Glutamatergic neuron (in vitro differentiated cells): ENCODE data around the gene MINDY4. TPM values are rescaled to one million over a fixed set of nuclear protein-coding genes. Genes with fewer than 3 reads are reported as not detected.

Experiments used
- DNase-seq: peaks from one replicate; pipeline ENCODE4 v3.0.0; 2022
- H3K27ac Mint-ChIP-seq: one replicate; pipeline ENCODE4 v1.8.0; 2020; ENCODE audit warnings: mild to moderate bottlenecking, mixed read lengths, inconsistent platforms; ENCODE audit not compliant: unreplicated experiment
- H3K27me3 Mint-ChIP-seq: one replicate; pipeline ENCODE4 v1.8.0; 2020; ENCODE audit warnings: mild to moderate bottlenecking, moderate library complexity, mixed read lengths, inconsistent platforms; ENCODE audit not compliant: unreplicated experiment
- H3K36me3 Mint-ChIP-seq: one replicate; pipeline ENCODE4 v1.8.0; 2020; ENCODE audit warnings: mild to moderate bottlenecking, mixed read lengths, inconsistent platforms; ENCODE audit not compliant: unreplicated experiment
- H3K4me1 Mint-ChIP-seq: one replicate; pipeline ENCODE4 v1.8.0; 2020; ENCODE audit warnings: mild to moderate bottlenecking, low read depth, mixed read lengths, inconsistent platforms; ENCODE audit not compliant: unreplicated experiment
- H3K4me3 Mint-ChIP-seq: one replicate; pipeline ENCODE4 v1.8.0; 2020; ENCODE audit warnings: mild to moderate bottlenecking, mixed read lengths, inconsistent platforms; ENCODE audit not compliant: unreplicated experiment
- H3K9me3 Mint-ChIP-seq: one replicate; pipeline ENCODE4 v1.8.0; 2020; ENCODE audit warnings: mild to moderate bottlenecking, moderate library complexity, mixed read lengths, inconsistent platforms; ENCODE audit not compliant: unreplicated experiment
- CTCF ChIP-seq: fragments of 200-600 bp; sonication (generic); IDR thresholded peaks from one replicate; pipeline ENCODE4 v1.5.0; 2021; ENCODE audit not compliant: partially characterized antibody, unreplicated experiment
- total RNA-seq: library from RNA; stranded (reverse); fragmentation: NEBNext Ultra II Directional; extraction: Animal tissue kit (Norgen Biotek cat#: 25700); gene quantifications from one replicate; pipeline ENCODE4 v1.2.1, GENCODE V29; 2021; ENCODE audit not compliant: unreplicated experiment

The MINDY4 gene
- total RNA-seq, 1 donor from 2014 or later, result 2.3 TPM

GRCh38 chr7:30761214-30762156, 9.7 kb upstream of the MINDY4 start:
- no peaks in the 10 kb centered on the region for H3K36me3 Mint-ChIP-seq
- H3K4me3 Mint-ChIP-seq, result no peak overlapping the region
- TF ChIP-seq CTCF, result no peak
- H3K27ac Mint-ChIP-seq, result no peak overlapping the region
- no peak for DNase-seq
- H3K27me3 Mint-ChIP-seq, result peaks cover 3% of the 10 kb centered on the region
- peaks cover 5% of the 10 kb centered on the region for H3K4me1 Mint-ChIP-seq
- H3K9me3 Mint-ChIP-seq, result no peaks in the 10 kb centered on the region

- no peak for DNase-seq
- Mint-ChIP-seq H3K4me3 (no peak overlapping the region), H3K4me1 (no peaks in the 10 kb centered on the region), H3K36me3 (peaks cover 4% of the 10 kb centered on the region), H3K27me3 (peaks cover 6% of the 10 kb centered on the region), H3K27ac (no peak overlapping the region), H3K9me3 (no peaks in the 10 kb centered on the region)
- TF ChIP-seq CTCF, result no peak
Measured at GRCh38 chr7:30764030-30764975, 6.9 kb upstream of the MINDY4 start.

- peaks cover 4% of the 10 kb centered on the region for H3K36me3 Mint-ChIP-seq
- no peak for DNase-seq
- H3K9me3 Mint-ChIP-seq, result no peaks in the 10 kb centered on the region
- peaks cover 3% of the 10 kb centered on the region for H3K27me3 Mint-ChIP-seq
- no peak overlapping the region for H3K27ac Mint-ChIP-seq
- H3K4me1 Mint-ChIP-seq, result no peaks in the 10 kb centered on the region
- H3K4me3 Mint-ChIP-seq, result no peak overlapping the region
- TF ChIP-seq CTCF, result no peak
Measured at GRCh38 chr7:30765408-30765807, 5.8 kb upstream of the MINDY4 start.

GRCh38 chr7:30770845-30771173, 408 bp upstream of the MINDY4 start:
- no peak for DNase-seq
- peaks cover 4% of the 10 kb centered on the region for H3K36me3 Mint-ChIP-seq
- no peaks in the 10 kb centered on the region for H3K9me3 Mint-ChIP-seq
- H3K4me1 Mint-ChIP-seq, result peaks cover 3% of the 10 kb centered on the region
- peak overlapping the region; percentile 75 for H3K4me3 Mint-ChIP-seq
- no peak overlapping the region for H3K27ac Mint-ChIP-seq
- TF ChIP-seq CTCF, result no peak
- H3K27me3 Mint-ChIP-seq, result peaks cover 5% of the 10 kb centered on the region
